Mesenchymal stem cell (in vitro differentiated cells and primary cell): Measurements from ENCODE around the gene FHL1.

Source experiments
- DNase-seq: peaks from one replicate; pipeline ENCODE4 v3.0.0-alpha.2; 2013
- H2AFZ ChIP-seq: one replicate; pipeline ENCODE4 v1.6.1; 2013; ENCODE audit warnings: low read depth, mild to moderate bottlenecking, control low read depth, inconsistent platforms, low read length, moderate library complexity
- H2AK5ac ChIP-seq: 2 replicates; pipeline ENCODE4 v1.6.1; 2013; ENCODE audit warnings: low read length, moderate library complexity, mild to moderate bottlenecking, inconsistent platforms; ENCODE audit not compliant: severe bottlenecking
- H2BK120ac ChIP-seq: one replicate; pipeline ENCODE4 v1.6.1; 2013; ENCODE audit warnings: low read depth, mild to moderate bottlenecking, inconsistent platforms, low read length, moderate library complexity
- H2BK12ac ChIP-seq, 2 experiments: one replicate each; pipeline ENCODE4 v1.6.1; 2013; ENCODE audit warnings: inconsistent platforms in 2 of 2, low read length in 2 of 2, mild to moderate bottlenecking in 2 of 2, moderate library complexity in 2 of 2, control low read depth in 1 of 2
- H2BK15ac ChIP-seq: one replicate; pipeline ENCODE4 v1.6.1; 2013; ENCODE audit warnings: mild to moderate bottlenecking, low read depth, inconsistent platforms; ENCODE audit not compliant: poor library complexity, severe bottlenecking
- H2BK5ac ChIP-seq: 2 replicates; pipeline ENCODE4 v1.6.1; 2013; ENCODE audit warnings: low read depth, mild to moderate bottlenecking, low read length, control low read depth, inconsistent platforms; ENCODE audit not compliant: poor library complexity, severe bottlenecking
- H3K14ac ChIP-seq, 2 experiments: one replicate each; pipeline ENCODE4 v1.6.1; 2013; ENCODE audit warnings: inconsistent platforms in 2 of 2, low read length in 2 of 2, control low read depth in 1 of 2, mild to moderate bottlenecking in 1 of 2, moderate library complexity in 1 of 2
- H3K18ac ChIP-seq, 2 experiments: one replicate each; pipeline ENCODE4 v1.6.1; 2013; ENCODE audit warnings: inconsistent platforms in 2 of 2, low read length in 2 of 2, control low read depth in 1 of 2, low read depth in 1 of 2, mild to moderate bottlenecking in 1 of 2
- H3K23ac ChIP-seq, 2 experiments: one replicate each; pipeline ENCODE4 v1.6.1; 2013; ENCODE audit warnings: inconsistent platforms in 2 of 2, low read length in 2 of 2, mild to moderate bottlenecking in 2 of 2, moderate library complexity in 2 of 2, control low read depth in 1 of 2
- H3K27ac ChIP-seq: 2 replicates; pipeline ENCODE4 v1.5.1; 2013; ENCODE audit warnings: mild to moderate bottlenecking, moderate library complexity, low read length, control low read depth, inconsistent platforms; ENCODE audit not compliant: poor library complexity, severe bottlenecking
- H3K27me3 ChIP-seq, 2 experiments: 2 replicates each; pipeline versions ENCODE4 v1.6.1 to v1.7.0; 2013; ENCODE audit warnings: low read length in 2 of 2, mild to moderate bottlenecking in 2 of 2, moderate library complexity in 2 of 2, control low read depth in 1 of 2, inconsistent platforms in 1 of 2; ENCODE audit not compliant: control insufficient read depth in 1 of 2, insufficient read depth in 1 of 2
- H3K36me3 ChIP-seq, 2 experiments: 2 replicates each; pipeline versions ENCODE4 v1.6.1 to v1.7.0; 2013; ENCODE audit warnings: low read length in 2 of 2, control low read depth in 1 of 2, inconsistent platforms in 1 of 2, low read depth in 1 of 2, mild to moderate bottlenecking in 1 of 2; ENCODE audit not compliant: insufficient read depth in 2 of 2, control insufficient read depth in 1 of 2
- H3K4ac ChIP-seq, 2 experiments: one replicate each; pipeline ENCODE4 v1.6.1; 2013; ENCODE audit warnings: inconsistent platforms in 2 of 2, low read length in 2 of 2, mild to moderate bottlenecking in 2 of 2, moderate library complexity in 2 of 2, control low read depth in 1 of 2, low read depth in 1 of 2
- H3K4me1 ChIP-seq: 2 replicates; pipeline ENCODE4 v1.6.1; 2013; ENCODE audit warnings: low read depth, low read length, control low read depth; ENCODE audit not compliant: control insufficient read depth, insufficient read depth
- H3K4me2 ChIP-seq: 2 replicates; pipeline ENCODE4 v1.6.1; 2013; ENCODE audit warnings: low read length, mild to moderate bottlenecking, inconsistent platforms; ENCODE audit not compliant: poor library complexity, severe bottlenecking
- H3K4me3 ChIP-seq, 2 experiments: 2 replicates each; pipeline versions ENCODE4 v1.5.1 to v1.7.0; 2013; ENCODE audit warnings: low read length in 2 of 2, mild to moderate bottlenecking in 2 of 2, control low read depth in 1 of 2, low read depth in 1 of 2; ENCODE audit not compliant: insufficient read depth in 1 of 2
- H3K79me1 ChIP-seq: replicated peaks from 2 replicates; pipeline ENCODE4 v1.6.1; 2013; ENCODE audit warnings: mild to moderate bottlenecking, control low read depth, low read length, inconsistent platforms; ENCODE audit not compliant: poor library complexity, severe bottlenecking
- H3K9ac ChIP-seq: 2 replicates; pipeline ENCODE4 v1.7.0; 2013; ENCODE audit warnings: mild to moderate bottlenecking, low read length, moderate library complexity
- H3K9me3 ChIP-seq: 2 replicates; pipeline ENCODE4 v1.7.0; 2013; ENCODE audit warnings: mild to moderate bottlenecking, low read length; ENCODE audit not compliant: control insufficient read depth
- H4K8ac ChIP-seq: one replicate; pipeline ENCODE4 v1.6.1; 2013; ENCODE audit warnings: inconsistent platforms, mild to moderate bottlenecking, low read length, moderate library complexity
- H4K91ac ChIP-seq: one replicate; pipeline ENCODE4 v1.6.1; 2013; ENCODE audit warnings: mild to moderate bottlenecking, low read length, inconsistent platforms
- WGBS: methylation state at CpG from one replicate; pipeline ENCODE4 v1.1.7; 2013; ENCODE audit warnings: mixed read lengths; 5-methylcytosine and 5-hydroxymethylcytosine counted together

Gene FHL1

GRCh38 chrX:136219893-136220292, 72.6 kb downstream of the FHL1 start:
- no peak overlapping the region for H3K9ac ChIP-seq
- no peaks in the 10 kb centered on the region for H3K79me1 ChIP-seq
- H2BK15ac ChIP-seq = no peak overlapping the region
- H2AK5ac ChIP-seq = peak overlapping the region; percentile 65
- no peak overlapping the region for H3K23ac ChIP-seq
- H4K8ac ChIP-seq = no peak overlapping the region
- H3K4me1 ChIP-seq = peaks cover 4% of the 10 kb centered on the region
- H3K27ac ChIP-seq = no peak overlapping the region
- H3K14ac ChIP-seq = no peak overlapping the region
- no peak overlapping the region for H3K4me3 ChIP-seq
- no peak overlapping the region for H3K4me2 ChIP-seq
- H3K36me3 ChIP-seq = peaks cover 11 to 72% of the 10 kb centered on the region in 2 experiments
- H2BK120ac ChIP-seq = no peak overlapping the region
- H3K27me3 ChIP-seq = peaks cover 0 to 7% of the 10 kb centered on the region in 2 experiments
- no peak overlapping the region for H3K18ac ChIP-seq
- H3K4ac ChIP-seq = no peak overlapping the region
- no peak overlapping the region for H2AFZ ChIP-seq
- H3K9me3 ChIP-seq = no peaks in the 10 kb centered on the region
- DNase-seq = no peak
- H2BK12ac ChIP-seq = no peak overlapping the region
- 76% methylated on average over 3 of the region's 5 CpGs for WGBS
- H4K91ac ChIP-seq = no peak overlapping the region
- no peak overlapping the region for H2BK5ac ChIP-seq

- no peak overlapping the region for H2BK5ac ChIP-seq
- H3K27ac ChIP-seq = peak overlapping the region; percentile 32
- no peak overlapping the region for H2BK12ac ChIP-seq
- H3K36me3 ChIP-seq = peaks cover 16 to 79% of the 10 kb centered on the region in 2 experiments
- H2BK120ac ChIP-seq = no peak overlapping the region
- H3K14ac ChIP-seq = no peak overlapping the region
- H3K4ac ChIP-seq = no peak overlapping the region
- H3K9ac ChIP-seq = no peak overlapping the region
- no peak overlapping the region for H2AFZ ChIP-seq
- H3K23ac ChIP-seq = no peak overlapping the region
- H4K91ac ChIP-seq = no peak overlapping the region
- H2BK15ac ChIP-seq = no peak overlapping the region
- no peak overlapping the region for H2AK5ac ChIP-seq
- peaks cover 2% of the 10 kb centered on the region for H3K4me1 ChIP-seq
- WGBS = no CpG with 5 or more reads among the region's 4 CpGs
- no peaks in the 10 kb centered on the region for H3K79me1 ChIP-seq
- H3K18ac ChIP-seq = no peak overlapping the region
- no peak overlapping the region for H4K8ac ChIP-seq
- H3K9me3 ChIP-seq = no peaks in the 10 kb centered on the region
- H3K4me2 ChIP-seq = no peak overlapping the region
- no peak for DNase-seq
- H3K27me3 ChIP-seq = peaks cover 0 to 7% of the 10 kb centered on the region in 2 experiments
- H3K4me3 ChIP-seq = no peak overlapping the region
Observed at GRCh38 chrX:136220540-136220939, 73.2 kb downstream of the FHL1 start.

GRCh38 chrX:136220951-136221350, 73.6 kb downstream of the FHL1 start:
- H2BK15ac ChIP-seq = no peak overlapping the region
- no peak overlapping the region for H3K18ac ChIP-seq
- 87% methylated on average over 3 of the region's 3 CpGs for WGBS

DNA sequence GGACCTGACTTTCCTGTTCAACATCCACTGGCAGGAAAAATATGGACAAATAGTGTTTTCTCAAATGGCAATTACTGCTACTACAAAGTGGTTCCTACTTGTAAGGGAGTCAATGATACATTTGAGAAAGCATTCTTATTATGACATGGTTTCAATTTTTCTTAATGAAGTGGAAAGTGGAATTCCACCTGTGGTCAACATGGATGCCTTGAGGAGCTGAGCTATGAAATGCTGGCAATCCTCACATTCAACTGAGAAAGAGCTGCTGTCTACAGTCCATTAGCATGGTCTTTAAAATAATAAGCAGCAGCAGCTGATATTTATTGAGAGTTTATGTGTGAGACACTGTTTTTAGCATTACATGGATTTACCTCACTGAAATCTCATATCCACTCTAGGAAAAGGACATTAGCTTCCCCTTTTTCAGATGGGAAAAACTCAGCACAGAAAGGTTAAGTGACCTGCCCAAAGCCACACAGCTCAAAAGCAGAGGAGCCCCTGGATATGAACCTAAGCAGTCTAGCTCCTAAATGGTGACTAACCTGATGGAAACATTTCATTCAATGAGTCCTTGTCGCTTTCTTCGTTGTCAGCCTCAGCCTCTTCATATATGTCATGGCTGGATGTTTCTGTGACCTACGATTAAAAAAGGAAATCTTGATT, 74.6 kb downstream of the FHL1 start:
- Histone ChIP-seq H3K14ac (no peak overlapping the region), H3K9me3 (no peaks in the 10 kb centered on the region), H3K9ac (no peak overlapping the region), H3K18ac (no peak overlapping the region), H2BK120ac (no peak overlapping the region), H3K27me3 (peaks cover 0 to 7% of the 10 kb centered on the region in 2 experiments), H3K23ac (no peak overlapping the region), H3K4me1 (peaks cover 2% of the 10 kb centered on the region), H2BK15ac (no peak overlapping the region), H3K4me3 (no peak overlapping the region), H2BK5ac (no peak overlapping the region), H2AFZ (no peak overlapping the region), H2AK5ac (no peak overlapping the region), H3K27ac (peak overlapping the region; percentile 78), H3K4me2 (no peak overlapping the region), H3K79me1 (no peaks in the 10 kb centered on the region), H3K36me3 (peaks cover 19 to 82% of the 10 kb centered on the region in 2 experiments), H4K91ac (no peak overlapping the region), H3K4ac (no peak overlapping the region), H2BK12ac (no peak overlapping the region), H4K8ac (no peak overlapping the region)
- DNase-seq = no peak
- WGBS = 100% methylated on average over 3 of the region's 3 CpGs

More at GRCh38 chrX:136220951-136221350, 73.6 kb downstream of the FHL1 start:
- Histone ChIP-seq H3K36me3 (peaks cover 16 to 82% of the 10 kb centered on the region in 2 experiments), H3K9me3 (no peaks in the 10 kb centered on the region), H3K4me3 (no peak overlapping the region), H3K4me1 (peaks cover 2% of the 10 kb centered on the region), H3K79me1 (no peaks in the 10 kb centered on the region), H2AFZ (no peak overlapping the region), H2BK120ac (no peak overlapping the region), H2AK5ac (peak overlapping the region; percentile 96), H3K9ac (no peak overlapping the region), H3K4ac (no peak overlapping the region), H3K27me3 (peaks cover 0 to 7% of the 10 kb centered on the region in 2 experiments), H4K91ac (no peak overlapping the region), H3K4me2 (no peak overlapping the region), H3K23ac (no peak overlapping the region), H2BK5ac (peak overlapping the region; percentile 73), H4K8ac (no peak overlapping the region), H3K27ac (peak overlapping the region; percentile 32), H3K14ac (no peak overlapping the region), H2BK12ac (no peak overlapping the region)
- DNase-seq = no peak
